Measurements from ENCODE around the gene GPC6.

Gene GPC6

DNA sequence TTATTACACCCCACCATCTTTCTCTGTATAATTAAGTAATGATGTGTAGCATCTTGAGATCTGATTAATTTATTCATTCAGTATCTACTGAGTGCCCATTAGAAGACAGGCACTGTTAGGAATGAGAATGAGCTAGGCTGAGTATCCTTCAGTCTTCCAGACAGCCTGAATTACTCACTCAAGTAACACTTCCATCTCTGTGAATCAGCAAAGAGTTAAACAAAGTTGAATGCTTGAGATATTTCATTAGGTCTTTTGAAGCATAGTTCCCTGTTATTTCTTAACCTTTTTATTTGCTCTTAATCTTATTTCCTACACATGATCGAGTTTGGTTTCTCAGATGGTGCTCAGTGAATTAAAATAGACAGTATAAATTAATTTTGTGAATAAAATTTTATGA lies 839.1 kb downstream of the GPC6 start:
- in situ Hi-C loops (cut with HindIII; ENCODE audit: low sequenced_read_pairs), result no loop called here

DNA sequence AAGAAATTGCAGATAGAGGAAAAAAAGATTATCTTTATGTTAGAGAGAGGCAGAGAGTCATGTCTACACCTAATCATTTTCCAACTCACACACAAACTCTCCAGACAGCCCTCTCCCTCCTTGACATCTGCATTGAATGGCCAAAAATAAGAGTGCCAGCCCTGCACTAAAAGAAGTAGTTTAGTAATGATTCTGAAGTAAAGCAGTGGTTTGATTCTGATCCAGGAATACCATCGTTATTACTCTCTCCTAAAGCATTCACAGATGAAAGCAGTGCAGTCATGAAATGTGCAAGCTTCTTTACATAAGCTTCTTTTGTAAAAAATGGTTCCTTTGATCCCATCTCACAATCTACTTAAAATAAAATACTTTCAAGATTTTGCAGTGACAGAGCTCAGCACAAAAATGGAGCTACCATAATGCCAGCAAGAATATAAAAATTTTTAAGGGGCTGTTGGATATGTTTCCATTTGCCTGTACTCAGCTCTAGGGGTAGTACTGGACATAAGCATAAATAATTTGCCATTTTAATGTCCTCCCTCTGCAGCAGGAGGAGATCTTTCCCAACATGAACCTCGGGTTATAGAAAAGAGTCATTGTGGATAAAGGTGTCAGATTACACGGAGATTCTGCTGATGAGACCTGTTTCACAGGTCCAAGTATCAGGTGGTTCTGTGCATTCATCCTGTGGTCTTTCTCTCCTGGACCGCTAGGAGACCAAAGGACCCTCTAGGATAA lies 846.6 kb downstream of the GPC6 start:
- in situ Hi-C loops (cut with HindIII; ENCODE audit: low sequenced_read_pairs), result no loop called here

DNA sequence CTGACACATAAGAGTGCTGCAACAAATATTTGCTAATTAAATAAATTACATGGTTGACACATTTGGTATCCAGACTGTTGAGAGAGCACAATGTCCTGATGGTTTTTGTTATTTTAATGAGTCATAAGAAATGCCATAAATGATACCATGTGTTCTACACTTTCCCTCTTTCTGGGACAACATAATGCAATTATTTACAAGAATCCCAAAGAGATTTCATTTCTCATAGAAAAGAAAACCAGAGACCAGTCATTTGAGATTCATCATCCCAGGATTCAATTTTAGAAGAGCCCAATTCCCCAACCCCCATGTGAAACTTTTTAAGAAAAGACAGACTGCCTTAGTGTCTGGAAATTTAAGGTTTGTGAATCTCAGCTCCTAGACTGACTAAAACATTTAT lies 853.3 kb downstream of the GPC6 start:
- in situ Hi-C loops (cut with HindIII; ENCODE audit: low sequenced_read_pairs), result no loop called here

DNA sequence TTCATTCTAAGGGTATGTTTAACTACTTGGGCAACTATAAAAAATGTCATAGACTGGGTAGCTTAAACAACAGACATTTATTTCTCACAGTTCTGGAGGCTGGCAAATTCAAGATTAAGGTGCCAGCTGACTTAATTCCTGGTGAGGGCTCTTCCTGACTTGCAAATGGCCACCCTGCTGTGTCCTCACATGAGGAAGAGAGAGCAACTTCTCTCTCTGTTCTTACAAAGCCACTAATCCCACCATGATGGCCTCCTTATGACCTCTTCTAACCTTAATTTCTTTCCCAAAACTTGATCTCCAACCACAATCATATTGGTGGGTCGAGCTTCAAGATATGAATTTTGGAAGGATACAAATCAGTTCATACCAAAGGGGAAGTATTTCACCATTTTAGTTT lies 853.9 kb downstream of the GPC6 start:
- in situ Hi-C loops (cut with HindIII; ENCODE audit: low sequenced_read_pairs), result no loop called here

DNA sequence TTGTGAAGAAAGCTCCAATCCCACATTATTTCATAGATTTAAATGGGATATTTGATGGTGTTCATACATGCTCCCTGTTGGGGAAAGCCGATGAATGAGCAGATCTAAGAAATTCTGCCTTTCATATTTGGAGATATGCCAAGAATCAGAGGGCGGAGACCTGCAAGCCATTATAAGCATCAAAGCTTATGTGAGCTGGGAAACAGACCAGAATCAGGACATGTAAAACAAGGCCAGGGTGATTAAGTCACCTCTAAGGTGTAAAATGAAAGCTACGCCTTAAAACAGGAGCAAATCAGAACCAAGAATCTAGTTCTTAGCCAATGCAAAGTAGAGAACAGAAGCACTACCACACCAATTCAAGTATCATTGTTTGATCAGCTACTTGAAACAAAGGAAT lies 860.5 kb downstream of the GPC6 start:
- in situ Hi-C loops (cut with HindIII; ENCODE audit: low sequenced_read_pairs), result no loop called here

DNA sequence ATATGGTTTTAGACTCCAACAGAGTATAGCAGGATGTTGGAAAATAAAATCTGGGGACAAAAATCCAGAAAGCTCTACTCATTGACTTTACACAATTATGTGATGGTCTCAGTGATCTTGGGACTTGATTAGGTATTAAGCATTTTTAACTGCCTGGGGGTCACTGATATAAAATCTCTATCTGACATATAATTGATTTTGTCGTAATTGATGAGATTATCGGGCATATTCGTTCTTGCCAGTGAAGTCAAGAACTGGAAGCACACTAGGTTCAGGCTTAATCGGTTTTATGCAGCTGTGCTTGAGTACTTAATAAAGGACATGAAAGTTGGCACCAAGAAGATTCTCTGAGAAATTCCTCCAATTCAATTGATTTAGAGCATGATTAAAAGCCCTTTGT lies 862.1 kb downstream of the GPC6 start:
- in situ Hi-C loops (cut with HindIII; ENCODE audit: low sequenced_read_pairs), result no loop called here

DNA sequence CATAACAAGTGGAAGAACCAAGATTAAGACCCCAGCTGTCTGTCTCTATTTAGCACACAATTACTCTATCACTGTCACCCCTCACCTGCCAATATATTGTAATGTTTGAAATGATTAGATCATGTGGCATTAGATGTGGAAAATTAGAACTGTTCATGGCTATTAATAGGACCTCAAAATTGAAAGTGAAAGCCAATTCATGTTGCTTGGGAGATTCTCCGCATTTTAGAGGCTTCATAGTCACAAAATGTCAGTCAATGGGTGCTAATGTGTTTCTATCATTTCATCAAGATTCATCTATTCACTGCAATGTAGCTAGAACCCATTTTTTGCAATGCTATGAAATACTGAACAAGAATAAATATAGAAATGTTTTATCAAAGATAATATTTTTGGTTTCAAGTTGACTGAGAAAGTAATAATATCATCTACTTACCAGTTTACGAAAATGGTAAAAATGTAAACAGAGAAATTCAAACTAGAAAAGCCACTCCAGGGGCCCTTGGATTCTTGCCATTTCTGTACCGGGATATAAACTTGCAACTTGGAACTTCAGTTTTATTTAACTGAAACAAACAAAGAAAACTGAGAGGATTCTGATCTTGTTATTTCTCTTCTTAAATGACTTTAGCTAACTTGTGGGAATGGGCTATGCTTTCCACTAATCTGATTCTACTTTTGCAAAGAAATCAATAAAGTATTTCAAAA lies 864.3 kb downstream of the GPC6 start:
- in situ Hi-C loops (cut with HindIII; ENCODE audit: low sequenced_read_pairs), result no loop called here

DNA sequence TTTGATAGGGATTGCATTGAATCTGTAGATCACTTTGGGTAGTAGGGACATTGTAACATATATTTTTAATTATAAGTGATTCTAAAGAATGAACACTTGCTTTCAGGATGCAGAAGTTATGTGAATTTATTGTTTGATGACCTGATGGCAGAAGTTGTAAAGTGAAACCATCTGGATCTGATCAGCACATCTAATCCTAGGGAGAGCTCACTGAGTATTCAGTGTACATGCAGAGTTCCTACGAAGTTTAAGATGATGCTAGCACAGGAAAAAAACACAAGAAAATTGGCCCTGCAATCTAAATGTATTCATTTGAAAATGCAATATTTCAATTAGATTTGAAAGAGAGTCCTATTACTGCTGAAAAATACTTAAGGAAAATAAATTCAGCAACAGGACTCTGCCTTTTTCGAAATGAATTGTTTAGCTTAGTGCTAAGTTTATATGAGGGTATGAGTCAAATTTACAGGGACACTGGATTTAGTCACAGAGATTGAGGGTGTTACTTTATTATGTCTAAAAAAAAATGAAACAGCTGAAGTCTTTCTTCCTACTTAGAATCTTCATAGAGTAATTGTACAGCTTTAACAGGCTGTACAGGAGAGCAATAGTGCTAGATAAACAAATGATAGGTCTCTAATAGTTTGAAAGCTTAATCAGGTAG lies 867.2 kb downstream of the GPC6 start:
- in situ Hi-C loops (cut with HindIII; ENCODE audit: low sequenced_read_pairs), result no loop called here

DNA sequence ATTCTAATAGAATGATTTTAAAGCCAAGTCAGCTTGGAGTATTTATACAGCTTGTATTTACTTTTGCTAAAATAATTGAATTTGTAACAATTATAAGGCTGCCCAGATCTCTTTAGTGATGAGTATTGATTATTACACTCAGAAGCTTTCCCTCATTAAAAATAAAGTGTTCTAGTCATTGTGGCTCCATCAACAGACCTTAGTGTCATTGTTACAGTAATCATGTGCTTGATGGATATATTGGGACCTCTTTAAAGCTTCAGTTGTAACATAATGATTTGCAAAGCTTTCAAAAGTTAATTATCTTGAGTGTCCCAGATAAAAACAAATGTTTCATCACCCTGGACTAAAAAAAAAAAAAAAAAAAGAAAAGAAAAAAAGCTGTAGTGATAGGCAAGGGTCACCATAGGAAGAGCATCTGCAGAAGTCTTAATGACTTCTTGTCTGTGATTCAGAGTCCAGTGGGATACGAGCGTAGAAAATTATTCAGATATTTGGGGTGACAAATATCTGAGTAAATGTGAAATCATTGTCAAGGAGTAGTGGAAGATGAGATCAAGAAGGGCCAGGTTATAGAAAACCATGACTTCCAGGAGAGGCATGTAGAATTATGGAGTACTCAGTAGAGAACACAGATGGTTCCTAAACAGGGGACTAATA lies 883.2 kb downstream of the GPC6 start:
- in situ Hi-C loops (cut with HindIII; ENCODE audit: low sequenced_read_pairs), result no loop called here

DNA sequence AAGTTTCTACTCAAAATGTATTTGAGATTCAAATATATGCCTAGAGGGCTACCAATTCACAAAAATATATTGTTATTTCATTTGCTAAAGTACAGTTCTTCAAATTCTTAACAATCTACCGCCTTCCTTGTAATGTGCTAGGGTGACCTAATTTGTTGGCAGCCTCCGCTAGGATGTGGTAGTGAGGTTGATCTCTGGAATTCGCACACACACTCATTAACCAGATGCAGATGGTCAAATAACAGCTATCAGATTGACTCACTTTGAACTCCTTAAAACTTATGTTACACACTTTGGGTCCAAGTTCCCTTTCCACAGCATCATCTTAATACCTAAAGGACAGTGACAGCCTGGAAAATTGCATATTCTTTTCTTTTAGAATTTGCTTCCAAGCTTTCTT lies 885.6 kb downstream of the GPC6 start:
- in situ Hi-C loops (cut with HindIII; ENCODE audit: low sequenced_read_pairs), result no loop called here

DNA sequence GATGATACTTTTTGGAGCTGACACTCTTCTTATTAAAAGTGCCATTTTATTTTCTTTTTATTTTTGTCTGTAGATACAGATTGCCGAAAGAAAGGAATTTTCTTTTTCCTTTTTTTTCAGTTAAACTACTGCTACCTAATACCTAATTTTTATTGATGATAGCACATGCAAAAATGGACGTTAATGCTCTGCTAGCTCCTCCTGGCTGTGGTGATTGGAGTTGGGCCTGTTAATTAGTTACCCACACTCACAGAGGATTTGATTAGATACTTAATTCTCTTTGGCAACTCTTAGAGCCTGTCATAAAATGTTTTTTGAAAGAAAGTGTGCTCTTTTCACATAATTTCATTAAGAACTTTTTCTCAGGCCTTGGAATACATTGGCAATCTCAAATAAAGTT lies 886.1 kb downstream of the GPC6 start:
- in situ Hi-C loops (cut with HindIII; ENCODE audit: low sequenced_read_pairs), result no loop called here

DNA sequence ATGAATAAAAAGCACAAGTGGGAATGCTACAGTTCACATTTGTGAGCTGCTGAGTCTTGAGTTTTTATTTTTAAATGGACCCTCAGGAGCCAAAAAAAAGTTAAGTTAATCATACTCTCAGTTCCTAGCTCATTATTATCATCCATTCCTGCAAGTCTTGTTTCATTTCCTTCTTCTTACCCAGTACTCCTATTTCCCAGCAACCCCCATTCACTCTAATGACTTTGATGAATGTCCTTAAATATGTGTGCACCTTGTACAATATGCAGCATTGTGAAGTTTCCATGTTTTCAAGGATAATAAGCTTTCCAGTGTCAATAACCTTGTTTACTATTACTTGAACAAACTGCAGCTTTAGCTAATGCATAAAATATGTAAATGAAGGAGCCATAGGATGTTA lies 886.6 kb downstream of the GPC6 start:
- in situ Hi-C loops (cut with HindIII; ENCODE audit: low sequenced_read_pairs), result no loop called here

DNA sequence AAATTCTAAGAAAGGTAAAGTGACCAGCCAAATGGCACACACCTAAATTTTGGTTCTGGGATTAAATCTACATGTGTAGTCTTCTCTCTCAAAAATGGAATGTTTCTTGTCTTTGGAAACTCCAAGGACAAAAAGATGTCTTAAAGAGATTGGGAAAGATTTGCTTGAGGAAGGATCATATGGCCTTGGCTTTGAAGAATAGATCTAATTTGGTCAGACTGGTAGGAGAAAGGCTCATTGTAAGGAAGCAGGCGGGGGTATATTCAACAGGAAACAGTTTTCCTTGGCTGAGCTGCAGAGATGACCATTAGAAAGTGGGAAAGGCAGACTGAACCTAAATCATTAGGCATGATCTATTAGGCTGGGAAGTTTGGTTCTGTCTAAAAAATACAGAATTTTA lies 887.6 kb downstream of the GPC6 start:
- in situ Hi-C loops (cut with HindIII; ENCODE audit: low sequenced_read_pairs), result no loop called here

DNA sequence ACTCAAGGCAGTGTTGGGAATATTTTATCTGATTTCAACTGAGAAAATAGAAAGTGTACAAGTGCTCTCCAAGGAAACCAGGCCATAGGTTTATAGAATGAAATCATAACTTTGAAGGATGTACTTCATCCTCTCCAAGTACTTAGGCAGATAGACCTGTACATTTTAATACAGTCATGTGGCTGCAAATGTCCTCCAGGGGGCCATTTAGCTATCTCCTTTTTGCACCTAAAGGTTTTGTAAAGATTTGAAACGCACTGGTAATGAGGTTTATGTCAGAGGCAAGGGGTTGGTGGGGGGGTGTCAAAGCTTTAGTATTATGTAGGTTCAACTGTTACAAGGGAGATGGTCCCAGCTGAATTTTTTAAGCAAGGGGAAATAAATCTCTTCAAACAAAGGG lies 888.4 kb downstream of the GPC6 start:
- in situ Hi-C loops (cut with HindIII; ENCODE audit: low sequenced_read_pairs), result no loop called here

DNA sequence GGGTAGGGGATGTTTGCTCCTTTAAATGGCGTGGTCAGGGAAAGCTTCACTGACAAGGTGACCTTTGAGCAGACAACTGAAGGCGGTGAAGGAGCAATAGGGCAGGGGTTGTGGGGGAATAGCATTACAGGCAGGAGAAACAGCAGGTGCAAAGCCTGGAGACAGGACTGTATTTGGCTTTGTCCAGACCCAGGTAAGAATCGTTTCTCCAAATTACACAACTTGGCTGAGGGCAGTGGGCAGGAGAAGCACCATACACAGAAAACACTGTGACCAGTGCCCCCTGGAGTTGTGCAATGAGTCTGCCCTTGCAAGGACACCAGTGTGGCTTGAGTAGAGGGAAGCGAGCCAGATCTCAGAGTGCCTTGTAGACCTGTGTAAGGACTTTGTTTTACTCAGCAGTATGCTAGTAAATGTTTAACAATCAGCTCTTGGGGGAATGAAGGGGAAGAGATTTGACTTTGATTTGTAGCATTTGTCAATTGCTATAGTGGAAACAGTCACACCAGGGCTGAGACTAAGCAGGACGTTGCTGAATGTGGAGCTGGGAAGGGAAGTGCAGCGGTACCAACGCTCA lies 892.8 kb downstream of the GPC6 start:
- in situ Hi-C loops (cut with HindIII; ENCODE audit: low sequenced_read_pairs), result no loop called here

DNA sequence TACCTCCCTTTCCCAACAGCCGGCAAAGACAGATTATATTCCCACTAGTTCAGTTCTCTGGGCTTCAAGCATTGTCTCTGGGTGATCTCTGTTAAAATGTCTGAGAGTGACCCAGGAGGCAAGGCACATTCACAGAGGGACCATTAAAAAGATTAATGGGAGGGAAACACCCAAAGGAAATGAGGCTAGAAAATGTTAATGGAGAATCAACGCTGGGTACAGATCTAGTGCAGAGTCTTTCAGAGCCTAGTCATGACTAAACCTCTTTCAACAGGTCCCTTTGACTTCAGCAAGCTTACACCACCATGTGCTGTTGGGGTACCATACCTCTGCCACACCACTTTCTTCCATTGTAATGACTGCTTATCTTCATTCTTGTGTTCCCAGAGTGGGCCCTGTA lies 894.3 kb downstream of the GPC6 start:
- in situ Hi-C loops (cut with HindIII; ENCODE audit: low sequenced_read_pairs), result no loop called here

DNA sequence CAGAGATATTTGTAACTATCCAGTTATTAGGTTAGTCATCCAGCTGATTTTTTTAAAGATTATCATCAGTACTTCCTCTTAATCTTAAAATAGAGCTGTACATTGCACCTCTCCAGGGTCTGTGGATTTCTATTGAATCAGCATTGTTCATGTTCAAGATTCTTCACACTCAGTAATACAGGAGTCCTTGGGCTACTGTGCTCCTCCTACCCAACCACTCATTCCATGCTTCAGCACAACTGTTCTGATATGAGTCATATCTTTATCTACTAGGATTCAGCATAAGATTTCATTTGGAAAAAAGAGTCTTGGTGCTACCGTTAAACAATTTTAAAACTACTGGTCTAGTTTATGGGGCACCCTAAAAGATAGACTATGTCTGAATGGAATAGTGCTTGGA lies 895.1 kb downstream of the GPC6 start:
- in situ Hi-C loops (cut with HindIII; ENCODE audit: low sequenced_read_pairs), result no loop called here

DNA sequence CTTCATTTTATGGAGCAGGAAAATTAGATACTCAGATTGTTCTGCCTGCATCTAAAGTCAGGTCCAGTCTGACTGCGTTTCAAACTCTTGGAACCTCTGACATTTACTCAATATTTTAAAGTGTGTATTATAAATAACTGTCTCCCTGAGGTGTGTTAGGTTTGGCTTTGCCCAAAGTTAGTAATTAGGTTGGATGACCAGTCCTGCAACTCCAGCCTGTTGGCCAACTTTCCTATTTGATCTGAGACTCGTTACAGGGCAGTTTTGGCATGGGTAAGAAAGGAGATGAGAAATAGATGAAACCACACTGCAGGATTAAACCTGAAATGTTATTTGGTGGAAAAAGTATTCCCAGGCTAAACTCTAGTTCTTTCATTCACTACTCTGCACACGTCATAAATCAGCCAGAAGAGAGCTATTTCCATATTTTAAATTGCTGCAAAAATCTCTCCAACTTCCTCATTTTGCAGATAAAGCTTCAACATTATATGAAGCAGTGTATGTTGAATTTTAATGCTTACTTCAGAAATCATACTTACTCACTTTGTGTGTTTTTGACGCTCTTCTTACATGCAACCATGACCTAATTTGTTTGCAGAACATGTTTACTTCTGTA lies 895.8 kb downstream of the GPC6 start:
- in situ Hi-C loops (cut with HindIII; ENCODE audit: low sequenced_read_pairs), result no loop called here

DNA sequence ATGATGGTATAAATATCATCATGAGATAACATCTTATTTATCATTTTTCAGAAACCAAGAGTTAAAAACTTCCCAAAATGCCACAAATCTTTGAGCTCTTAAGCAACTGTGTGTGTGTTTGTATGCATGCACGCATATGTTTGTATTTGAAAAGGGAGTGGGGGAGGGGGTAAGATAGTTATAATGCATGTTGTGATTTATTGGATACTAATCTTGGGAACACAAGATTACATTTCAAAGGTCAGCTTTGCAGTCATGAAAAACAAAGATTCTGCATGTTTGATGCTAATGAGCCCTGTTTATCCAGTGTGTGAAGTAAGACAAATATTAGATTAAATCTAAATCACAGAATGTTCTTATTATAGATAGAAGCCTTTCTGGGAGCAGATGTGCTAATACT lies 897.0 kb downstream of the GPC6 start:
- in situ Hi-C loops (cut with HindIII; ENCODE audit: low sequenced_read_pairs), result no loop called here

DNA sequence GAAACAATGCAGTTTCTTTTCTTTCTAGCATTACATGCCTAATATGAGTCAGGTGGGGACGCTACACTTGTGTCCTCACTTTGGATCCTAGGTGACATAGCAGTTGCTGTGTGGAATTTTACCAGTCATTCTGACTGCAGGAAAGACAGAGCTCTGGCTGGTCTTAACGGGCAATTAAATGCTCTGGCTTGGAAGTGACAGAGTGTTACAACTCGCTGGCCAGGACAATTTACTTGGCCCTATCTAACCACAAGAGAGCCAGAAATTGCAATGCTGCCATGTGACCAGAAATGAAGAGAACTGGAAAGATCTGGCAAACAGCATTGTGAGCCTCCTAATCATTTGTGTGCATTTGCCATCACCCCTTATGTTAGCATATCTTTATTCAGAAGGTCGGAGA lies 901.8 kb downstream of the GPC6 start:
- in situ Hi-C loops (cut with HindIII; ENCODE audit: low sequenced_read_pairs), result no loop called here

DNA sequence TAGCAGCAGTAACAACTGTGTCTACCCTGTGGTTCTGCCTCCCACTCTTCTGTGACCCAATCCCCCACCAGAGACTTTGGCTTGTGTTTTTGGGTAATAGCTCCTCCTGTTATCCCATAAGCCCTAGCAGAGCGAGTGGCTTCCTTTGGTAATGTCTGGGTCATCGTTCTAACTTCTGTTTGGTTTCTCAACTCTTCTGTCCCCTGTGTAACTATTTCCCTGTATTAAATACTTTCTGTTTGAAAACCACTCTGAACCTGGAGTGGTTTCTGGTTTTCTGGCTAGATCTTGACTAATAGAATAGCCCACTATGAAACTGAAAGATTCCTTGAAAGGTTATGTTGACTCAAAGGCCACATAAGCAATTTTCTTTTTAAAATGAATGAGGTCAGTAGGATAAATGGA lies 902.9 kb downstream of the GPC6 start:
- in situ Hi-C loops (cut with HindIII; ENCODE audit: low sequenced_read_pairs), result no loop called here
